IMR-90 (cell line): ENCODE results near the gene RPN2.

Experiments
- BHLHE40 ChIP-seq: fragments of 150-350 bp; IDR thresholded peaks from 2 replicates; pipeline ENCODE4 v1.6.1; 2016; ENCODE audit warnings: mild to moderate bottlenecking, low read depth, low read length
- CEBPB ChIP-seq: IDR thresholded peaks from 2 replicates; pipeline ENCODE4 v1.6.1; 2012; ENCODE audit warnings: low read depth, low read length, improper control_type of control experiment
- CHD1 ChIP-seq: IDR thresholded peaks from 2 replicates; pipeline ENCODE4 v1.6.1; 2012; ENCODE audit warnings: low read depth, low read length, improper control_type of control experiment
- CTCF ChIP-seq: conservative IDR thresholded peaks from 2 replicates; pipeline ENCODE4 v1.5.1; 2012; ENCODE audit warnings: mild to moderate bottlenecking, low read depth, low read length, improper control_type of control experiment
- MAFK ChIP-seq: IDR thresholded peaks from 2 replicates; pipeline ENCODE4 v1.6.1; 2012; ENCODE audit warnings: low read depth, low read length, improper control_type of control experiment
- MAZ ChIP-seq: IDR thresholded peaks from 2 replicates; pipeline ENCODE4 v1.6.1; 2012; ENCODE audit warnings: low read depth, mild to moderate bottlenecking, low read length, improper control_type of control experiment, moderate library complexity, borderline replicate concordance
- MXI1 ChIP-seq: IDR thresholded peaks from 2 replicates; pipeline ENCODE4 v1.6.1; 2012; ENCODE audit warnings: low read depth, mild to moderate bottlenecking, low read length, moderate library complexity, borderline replicate concordance
- NFE2L2 ChIP-seq: fragments of 150-350 bp; IDR thresholded peaks from 2 replicates; pipeline ENCODE4 v1.6.1; 2016; ENCODE audit warnings: low read depth, mild to moderate bottlenecking, low read length
- POLR2A ChIP-seq: IDR thresholded peaks from 2 replicates; pipeline ENCODE4 v1.6.1; 2012; ENCODE audit warnings: mild to moderate bottlenecking, low read depth, low read length
- RAD21 ChIP-seq: IDR thresholded peaks from 2 replicates; pipeline ENCODE4 v1.6.1; 2012; ENCODE audit warnings: low read length, improper control_type of control experiment
- RCOR1 ChIP-seq: IDR thresholded peaks from 2 replicates; pipeline ENCODE4 v1.6.1; 2012; ENCODE audit warnings: mild to moderate bottlenecking, low read length, improper control_type of control experiment; ENCODE audit not compliant: insufficient replicate concordance
- TF ChIP-seq, protein P1 (sequence below): fragments of 150-350 bp; IDR thresholded peaks from 2 replicates; pipeline ENCODE4 v1.6.1; 2017; ENCODE audit warnings: mild to moderate bottlenecking, antibody characterized with exemption, low read length, low read depth

DNA sequence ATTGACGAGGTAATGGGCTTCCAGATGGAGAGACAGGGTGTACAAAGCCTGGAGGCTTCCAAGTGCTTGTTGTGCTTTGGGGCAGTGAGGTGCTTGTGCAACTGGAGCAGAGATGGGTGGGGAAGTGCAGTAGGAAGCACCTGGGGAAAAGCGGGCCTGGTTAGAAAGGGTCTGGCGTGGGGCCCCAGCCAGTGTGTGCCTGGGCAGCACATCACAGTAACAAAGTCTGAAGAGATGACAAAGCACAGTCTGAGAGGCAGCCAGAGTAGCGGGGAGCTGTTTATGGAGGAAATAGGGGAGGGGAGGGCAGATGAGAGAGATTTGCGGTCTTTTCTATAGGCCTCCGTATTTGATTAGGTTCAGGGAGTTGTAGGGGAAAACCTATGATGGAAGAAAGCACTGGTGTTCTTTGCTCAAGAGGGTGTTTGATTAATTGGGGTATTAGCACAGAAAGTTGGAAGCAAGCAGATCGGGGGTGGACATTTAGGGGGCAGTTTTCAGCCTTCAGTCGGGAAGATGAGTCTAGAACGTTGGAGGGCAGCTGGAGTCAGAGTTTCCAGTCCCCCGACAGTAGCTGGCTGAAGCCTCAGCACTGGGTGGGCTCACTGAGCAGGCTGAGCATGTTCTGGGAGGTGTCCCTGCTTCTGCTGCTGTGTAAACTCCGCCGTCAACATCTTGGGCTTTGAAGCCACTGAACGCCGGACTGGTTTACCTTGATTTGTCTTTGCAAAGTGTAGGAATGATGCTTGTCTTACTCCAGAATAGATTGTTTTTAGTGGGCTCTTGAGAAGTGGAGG, 15.7 kb downstream of the RPN2 start:
- TF ChIP-seq, protein P1, sequence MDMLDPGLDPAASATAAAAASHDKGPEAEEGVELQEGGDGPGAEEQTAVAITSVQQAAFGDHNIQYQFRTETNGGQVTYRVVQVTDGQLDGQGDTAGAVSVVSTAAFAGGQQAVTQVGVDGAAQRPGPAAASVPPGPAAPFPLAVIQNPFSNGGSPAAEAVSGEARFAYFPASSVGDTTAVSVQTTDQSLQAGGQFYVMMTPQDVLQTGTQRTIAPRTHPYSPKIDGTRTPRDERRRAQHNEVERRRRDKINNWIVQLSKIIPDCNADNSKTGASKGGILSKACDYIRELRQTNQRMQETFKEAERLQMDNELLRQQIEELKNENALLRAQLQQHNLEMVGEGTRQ: no peak
- no peak for TF ChIP-seq CTCF
- TF ChIP-seq POLR2A: no peak
- TF ChIP-seq RCOR1: no peak
- TF ChIP-seq NFE2L2: no peak
- no peak for TF ChIP-seq RAD21
- no peak for TF ChIP-seq CHD1
- no peak for TF ChIP-seq MAZ
- no peak for TF ChIP-seq MXI1
- TF ChIP-seq BHLHE40: no peak
- TF ChIP-seq CEBPB: no peak
- no peak for TF ChIP-seq MAFK
